ENCODE data around the gene KLHL12. TPM values are rescaled to one million over a fixed set of nuclear protein-coding genes. Genes with fewer than 3 reads are reported as not detected.

Gene KLHL12
- total RNA-seq, 1 experiment from 2014 or later = 33.8 TPM

- TF ChIP-seq, protein P1, sequence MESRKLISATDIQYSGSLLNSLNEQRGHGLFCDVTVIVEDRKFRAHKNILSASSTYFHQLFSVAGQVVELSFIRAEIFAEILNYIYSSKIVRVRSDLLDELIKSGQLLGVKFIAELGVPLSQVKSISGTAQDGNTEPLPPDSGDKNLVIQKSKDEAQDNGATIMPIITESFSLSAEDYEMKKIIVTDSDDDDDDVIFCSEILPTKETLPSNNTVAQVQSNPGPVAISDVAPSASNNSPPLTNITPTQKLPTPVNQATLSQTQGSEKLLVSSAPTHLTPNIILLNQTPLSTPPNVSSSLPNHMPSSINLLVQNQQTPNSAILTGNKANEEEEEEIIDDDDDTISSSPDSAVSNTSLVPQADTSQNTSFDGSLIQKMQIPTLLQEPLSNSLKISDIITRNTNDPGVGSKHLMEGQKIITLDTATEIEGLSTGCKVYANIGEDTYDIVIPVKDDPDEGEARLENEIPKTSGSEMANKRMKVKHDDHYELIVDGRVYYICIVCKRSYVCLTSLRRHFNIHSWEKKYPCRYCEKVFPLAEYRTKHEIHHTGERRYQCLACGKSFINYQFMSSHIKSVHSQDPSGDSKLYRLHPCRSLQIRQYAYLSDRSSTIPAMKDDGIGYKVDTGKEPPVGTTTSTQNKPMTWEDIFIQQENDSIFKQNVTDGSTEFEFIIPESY (IDR thresholded peaks at IDR 0.05; ENCODE audit: extremely low read depth, insufficient replicate concordance, low read length) = no peak
- TF ChIP-seq EZH2 (IDR thresholded peaks at IDR 0.05) = no peak
- TF ChIP-seq CEBPB (IDR thresholded peaks at IDR 0.05; ENCODE audit: low read depth) = peak; percentile 94
- no peak for TF ChIP-seq TCF7L2 (IDR thresholded peaks at IDR 0.05; ENCODE audit: borderline replicate concordance, extremely low read depth, insufficient read depth, insufficient read length)
- no peak for TF ChIP-seq POLR2AphosphoS5 (IDR thresholded peaks at IDR 0.05; ENCODE audit: low read depth, low read length)
- TF ChIP-seq FOSL1 (IDR thresholded peaks at IDR 0.05; ENCODE audit: low read depth) = peak; percentile 75
- no peak for TF ChIP-seq ZNF274 (IDR thresholded peaks at IDR 0.05; ENCODE audit: low read depth, low read length)
- no peak for TF ChIP-seq ELF1 (IDR thresholded peaks at IDR 0.05; ENCODE audit: borderline replicate concordance, low read depth)
- no peak for TF ChIP-seq RAD21 (IDR thresholded peaks at IDR 0.05; ENCODE audit: low read depth)
- TF ChIP-seq, protein P2, sequence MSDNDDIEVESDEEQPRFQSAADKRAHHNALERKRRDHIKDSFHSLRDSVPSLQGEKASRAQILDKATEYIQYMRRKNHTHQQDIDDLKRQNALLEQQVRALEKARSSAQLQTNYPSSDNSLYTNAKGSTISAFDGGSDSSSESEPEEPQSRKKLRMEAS (IDR thresholded peaks at IDR 0.05) = peak; percentile 63
Observed at GRCh38 chr1:202959276-202959620, 32.2 kb upstream of the KLHL12 start (continued).

GRCh38 chr1:202958544-202959275 is 31.7 kb upstream of the KLHL12 start:
- no peaks in the 10 kb centered on the region for H3K9me3 ChIP-seq (ENCODE audit: control insufficient read depth in 1 of 2, insufficient read depth in 1 of 2, low read depth in 1 of 2, low read length in 2 of 2)
- no peaks in the 10 kb centered on the region for H3K9me2 ChIP-seq (ENCODE audit: insufficient read depth)
- intact Hi-C loops (cut with micrococcal nuclease) = no loop called here
- H3K9ac ChIP-seq (ENCODE audit: low read length) = peak overlapping the region; percentile 85
- H3K4me3 ChIP-seq (replicated peaks in 1 of 2; ENCODE audit: low read depth in 1 of 2, low read length in 2 of 2) = peak overlapping the region; percentile 52 to 82
- no peaks in the 10 kb centered on the region for H3K27me3 ChIP-seq (ENCODE audit: insufficient read depth, low read length)
- ATAC-seq (peak; percentile 6), DNase-seq (ENCODE audit: low read depth, low spot score) (no peak)
- TF ChIP-seq, protein P2 (IDR thresholded peaks at IDR 0.05) = peak; percentile 61; the same call in 1 of the 2 replicates
- TF ChIP-seq CBX3 (IDR thresholded peaks at IDR 0.05; ENCODE audit: low read depth) (peak; percentile 49; the same call in 1 of the 2 replicates), EZH2 (IDR thresholded peaks at IDR 0.05) (no peak), SIN3A (IDR thresholded peaks at IDR 0.05; ENCODE audit: low read depth) (peak; percentile 68), ELF1 (IDR thresholded peaks at IDR 0.05; ENCODE audit: borderline replicate concordance, low read depth) (no peak)
- TF ChIP-seq, protein P3, sequence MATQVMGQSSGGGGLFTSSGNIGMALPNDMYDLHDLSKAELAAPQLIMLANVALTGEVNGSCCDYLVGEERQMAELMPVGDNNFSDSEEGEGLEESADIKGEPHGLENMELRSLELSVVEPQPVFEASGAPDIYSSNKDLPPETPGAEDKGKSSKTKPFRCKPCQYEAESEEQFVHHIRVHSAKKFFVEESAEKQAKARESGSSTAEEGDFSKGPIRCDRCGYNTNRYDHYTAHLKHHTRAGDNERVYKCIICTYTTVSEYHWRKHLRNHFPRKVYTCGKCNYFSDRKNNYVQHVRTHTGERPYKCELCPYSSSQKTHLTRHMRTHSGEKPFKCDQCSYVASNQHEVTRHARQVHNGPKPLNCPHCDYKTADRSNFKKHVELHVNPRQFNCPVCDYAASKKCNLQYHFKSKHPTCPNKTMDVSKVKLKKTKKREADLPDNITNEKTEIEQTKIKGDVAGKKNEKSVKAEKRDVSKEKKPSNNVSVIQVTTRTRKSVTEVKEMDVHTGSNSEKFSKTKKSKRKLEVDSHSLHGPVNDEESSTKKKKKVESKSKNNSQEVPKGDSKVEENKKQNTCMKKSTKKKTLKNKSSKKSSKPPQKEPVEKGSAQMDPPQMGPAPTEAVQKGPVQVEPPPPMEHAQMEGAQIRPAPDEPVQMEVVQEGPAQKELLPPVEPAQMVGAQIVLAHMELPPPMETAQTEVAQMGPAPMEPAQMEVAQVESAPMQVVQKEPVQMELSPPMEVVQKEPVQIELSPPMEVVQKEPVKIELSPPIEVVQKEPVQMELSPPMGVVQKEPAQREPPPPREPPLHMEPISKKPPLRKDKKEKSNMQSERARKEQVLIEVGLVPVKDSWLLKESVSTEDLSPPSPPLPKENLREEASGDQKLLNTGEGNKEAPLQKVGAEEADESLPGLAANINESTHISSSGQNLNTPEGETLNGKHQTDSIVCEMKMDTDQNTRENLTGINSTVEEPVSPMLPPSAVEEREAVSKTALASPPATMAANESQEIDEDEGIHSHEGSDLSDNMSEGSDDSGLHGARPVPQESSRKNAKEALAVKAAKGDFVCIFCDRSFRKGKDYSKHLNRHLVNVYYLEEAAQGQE (IDR thresholded peaks at IDR 0.05; ENCODE audit: low read depth) = no peak
- H3K79me2 ChIP-seq (ENCODE audit: insufficient read depth, low read length) = peaks cover 43% of the 10 kb centered on the region
- H3K27ac ChIP-seq (ENCODE audit: low read depth, low read length) = peak overlapping the region; percentile 49
- no peaks in the 10 kb centered on the region for H4K20me1 ChIP-seq (ENCODE audit: insufficient read depth)
- BruUV-seq (replicated peaks) = TSS peak; percentile 99
- ChIA-PET POLR2A (interaction anchor here (0.9 to 1.3 kb wide), 3 partner anchors 9 to 48 kb away, joined by 3 read pairs; partner anchors contain the start of genes KLHL12 and TMEM183A), RAD21 (ENCODE audit: low non-redundant PET in 1 of 2, low total read pairs in 2 of 2, uncharacterized antibody in 2 of 2, unreplicated experiment in 2 of 2) (no interaction called here), CTCF (interaction anchor here (1.3 to 1.4 kb wide), 3 partner anchors 31 to 314 kb away, joined by 3 to 4 read pairs (median 3); partner anchors contain the start of gene KLHL12)
- H3K36me3 ChIP-seq (ENCODE audit: control insufficient read depth in 1 of 2, insufficient read depth in 2 of 2, low read length in 2 of 2) = no peaks in the 10 kb centered on the region
- H2AFZ ChIP-seq (ENCODE audit: low read depth, low read length, poor library complexity, severe bottlenecking) = no peak overlapping the region
- peaks cover 23 to 34% of the 10 kb centered on the region in 2 experiments for H3K4me1 ChIP-seq (ENCODE audit: control insufficient read depth in 1 of 2, insufficient read depth in 2 of 2, low read length in 2 of 2)
- peak overlapping the region; percentile 84 for H3K4me2 ChIP-seq (ENCODE audit: low read length)
